ENCODE measurements around the gene IL17F. TPM values are rescaled to one million over a fixed set of nuclear protein-coding genes. Genes with fewer than 3 reads are reported as not detected.

The IL17F gene
- total and polyA plus RNA-seq, 2 experiments from 2014 or later = not detected

GRCh38 chr6:52286798-52287432 is 42.6 kb upstream of the IL17F start:
- peaks cover 18% of the 10 kb centered on the region for H3F3A ChIP-seq (ENCODE audit: insufficient read depth)
- H3K9me2 ChIP-seq (ENCODE audit: insufficient read depth) = no peaks in the 10 kb centered on the region
- 11 to 16% methylated on average over 2 of the region's 2 CpGs for WGBS, 2 experiments (ENCODE audit: low coverage in 1 of 2, low lambda C conversion rate in 2 of 2, missing lambda C conversion rate in 2 of 2)
- H3K27ac ChIP-seq = no peak overlapping the region
- H4K20me1 ChIP-seq (ENCODE audit: insufficient read depth) = no peaks in the 10 kb centered on the region
- peaks cover 9% of the 10 kb centered on the region; the same call in 1 of the 2 replicates for H3K4me1 ChIP-seq (ENCODE audit: insufficient read depth)
- no peaks in the 10 kb centered on the region for H3K27me3 ChIP-seq (replicated peaks; ENCODE audit: insufficient read depth)
- H3K9me3 ChIP-seq (ENCODE audit: low read depth) = no peaks in the 10 kb centered on the region
- in situ Hi-C loops (cut with MboI) = no loop called here
- no peak overlapping the region for H3K4me2 ChIP-seq (ENCODE audit: unreplicated experiment)
- peak; percentile 82 for DNase-seq
- no peak overlapping the region for H3K4me3 ChIP-seq
- peaks cover 22% of the 10 kb centered on the region for H3K79me2 ChIP-seq (ENCODE audit: insufficient read depth)
- TF ChIP-seq EZH2phosphoT487 (IDR thresholded peaks at IDR 0.05; ENCODE audit: insufficient read depth, low read depth) = no peak
- no peak for TF ChIP-seq EZH2 (IDR thresholded peaks at IDR 0.05; ENCODE audit: insufficient read depth, poor library complexity, severe bottlenecking)
- H2AFZ ChIP-seq = peak overlapping the region; percentile 95
- H3K9ac ChIP-seq = no peak overlapping the region
- H3K36me3 ChIP-seq (ENCODE audit: low read depth) = 0 out of 2 replicates have a peak, but pooled peaks cover 6% of the 10 kb centered on the region

GRCh38 chr6:52285177-52286068 is 41.1 kb upstream of the IL17F start:
- H3K4me2 ChIP-seq (ENCODE audit: unreplicated experiment) = peak overlapping the region; percentile 88
- peak overlapping the region; percentile 81 for H3K4me3 ChIP-seq
- no peak for TF ChIP-seq EZH2 (IDR thresholded peaks at IDR 0.05; ENCODE audit: insufficient read depth, poor library complexity, severe bottlenecking)
- no peak for TF ChIP-seq EZH2phosphoT487 (IDR thresholded peaks at IDR 0.05; ENCODE audit: insufficient read depth, low read depth)
- in situ Hi-C loops (cut with MboI) = no loop called here
- peak; percentile 59 for DNase-seq
- no peaks in the 10 kb centered on the region for H3K27me3 ChIP-seq (replicated peaks; ENCODE audit: insufficient read depth)
- peak overlapping the region; percentile 66 for H3K9ac ChIP-seq
- H3F3A ChIP-seq (ENCODE audit: insufficient read depth) = peaks cover 18% of the 10 kb centered on the region
- H3K4me1 ChIP-seq (ENCODE audit: insufficient read depth) = peaks cover 9% of the 10 kb centered on the region; the same call in 1 of the 2 replicates
- H3K9me3 ChIP-seq (ENCODE audit: low read depth) = no peaks in the 10 kb centered on the region
- 1% methylated on average over 12 of the region's 12 CpGs for WGBS, 2 experiments (ENCODE audit: low coverage in 1 of 2, low lambda C conversion rate in 2 of 2, missing lambda C conversion rate in 2 of 2)
- H3K27ac ChIP-seq = peak overlapping the region; percentile 40
- peak overlapping the region; percentile 95 for H2AFZ ChIP-seq
- peaks cover 19% of the 10 kb centered on the region for H3K36me3 ChIP-seq (ENCODE audit: low read depth)
- H3K79me2 ChIP-seq (ENCODE audit: insufficient read depth) = peaks cover 24% of the 10 kb centered on the region
- no peaks in the 10 kb centered on the region for H4K20me1 ChIP-seq (ENCODE audit: insufficient read depth)
- H3K9me2 ChIP-seq (ENCODE audit: insufficient read depth) = no peaks in the 10 kb centered on the region

- in situ Hi-C loops (cut with MboI) = no loop called here
- no peaks in the 10 kb centered on the region for H4K20me1 ChIP-seq (ENCODE audit: insufficient read depth)
- H3K79me2 ChIP-seq (ENCODE audit: insufficient read depth) = peaks cover 26% of the 10 kb centered on the region
- peak within 1 kb of the TSS; percentile 95 for H2AFZ ChIP-seq
- H3K27me3 ChIP-seq (replicated peaks; ENCODE audit: insufficient read depth) = no peaks in the 10 kb centered on the region
- H3K4me2 ChIP-seq (ENCODE audit: unreplicated experiment) = peak within 1 kb of the TSS; percentile 88
- peak within 1 kb of the TSS; percentile 41 for H3K27ac ChIP-seq
- 1 to 3% methylated on average over 50 to 53 of the region's 53 CpGs for WGBS, 2 experiments (ENCODE audit: low coverage in 1 of 2, low lambda C conversion rate in 2 of 2, missing lambda C conversion rate in 2 of 2)
- peaks cover 18% of the 10 kb centered on the region for H3F3A ChIP-seq (ENCODE audit: insufficient read depth)
- TF ChIP-seq EZH2phosphoT487 (IDR thresholded peaks at IDR 0.05; ENCODE audit: insufficient read depth, low read depth) (no peak), EZH2 (IDR thresholded peaks at IDR 0.05; ENCODE audit: insufficient read depth, poor library complexity, severe bottlenecking) (no peak)
- H3K4me1 ChIP-seq (ENCODE audit: insufficient read depth) = peaks cover 9% of the 10 kb centered on the region; the same call in 1 of the 2 replicates
- H3K9me2 ChIP-seq (ENCODE audit: insufficient read depth) = no peaks in the 10 kb centered on the region
- H3K9ac ChIP-seq = peak within 1 kb of the TSS; percentile 83
- peak within 1 kb of the TSS; percentile 81 for H3K4me3 ChIP-seq
- H3K9me3 ChIP-seq (ENCODE audit: low read depth) = no peaks in the 10 kb centered on the region
- peak; percentile 100 for DNase-seq
- H3K36me3 ChIP-seq (ENCODE audit: low read depth) = peaks cover 23% of the 10 kb centered on the region
Observed at GRCh38 chr6:52284460-52285176, 40.3 kb upstream of the IL17F start, which contains the start of gene MCM3. TSS of gene MCM3 (minus strand) at chr6:52284742. CDS start at chr6:52284674, 68 bp downstream.

GRCh38 chr6:52284131-52284459 is 39.8 kb upstream of the IL17F start:
- TF ChIP-seq EZH2 (IDR thresholded peaks at IDR 0.05; ENCODE audit: insufficient read depth, poor library complexity, severe bottlenecking) (no peak), EZH2phosphoT487 (IDR thresholded peaks at IDR 0.05; ENCODE audit: insufficient read depth, low read depth) (no peak)
- WGBS, 2 experiments (ENCODE audit: low coverage in 1 of 2, low lambda C conversion rate in 2 of 2, missing lambda C conversion rate in 2 of 2) = 1 to 3% methylated on average over 12 to 14 of the region's 14 CpGs
- Histone ChIP-seq H3K4me3 (peak overlapping the region; percentile 81), H3F3A (ENCODE audit: insufficient read depth) (peaks cover 18% of the 10 kb centered on the region), H4K20me1 (ENCODE audit: insufficient read depth) (no peaks in the 10 kb centered on the region), H3K9ac (peak overlapping the region; percentile 83), H3K9me3 (ENCODE audit: low read depth) (no peaks in the 10 kb centered on the region), H3K4me2 (ENCODE audit: unreplicated experiment) (peak overlapping the region; percentile 88), H3K36me3 (ENCODE audit: low read depth) (peaks cover 23% of the 10 kb centered on the region), H3K4me1 (ENCODE audit: insufficient read depth) (peaks cover 9% of the 10 kb centered on the region; the same call in 1 of the 2 replicates), H3K79me2 (ENCODE audit: insufficient read depth) (peaks cover 26% of the 10 kb centered on the region), H3K27ac (peak overlapping the region; percentile 41), H3K27me3 (replicated peaks; ENCODE audit: insufficient read depth) (no peaks in the 10 kb centered on the region), H2AFZ (peak overlapping the region; percentile 95), H3K9me2 (ENCODE audit: insufficient read depth) (no peaks in the 10 kb centered on the region)
- DNase-seq = peak; percentile 63
- in situ Hi-C loops (cut with MboI) = no loop called here

Measured in GM23248 (cell line).